GM12874 (cell line): ENCODE results near the gene FER.

ENCODE experiments used
- CTCF ChIP-seq: IDR thresholded peaks from 2 replicates; pipeline ENCODE4 v1.5.1; 2011; ENCODE audit warnings: low read depth, mild to moderate bottlenecking, control low read depth, low read length, moderate library complexity; ENCODE audit not compliant: insufficient read depth

Gene FER

GRCh38 chr5:109030360-109031143, 282.9 kb downstream of the FER start:
- no peak for TF ChIP-seq CTCF

DNA sequence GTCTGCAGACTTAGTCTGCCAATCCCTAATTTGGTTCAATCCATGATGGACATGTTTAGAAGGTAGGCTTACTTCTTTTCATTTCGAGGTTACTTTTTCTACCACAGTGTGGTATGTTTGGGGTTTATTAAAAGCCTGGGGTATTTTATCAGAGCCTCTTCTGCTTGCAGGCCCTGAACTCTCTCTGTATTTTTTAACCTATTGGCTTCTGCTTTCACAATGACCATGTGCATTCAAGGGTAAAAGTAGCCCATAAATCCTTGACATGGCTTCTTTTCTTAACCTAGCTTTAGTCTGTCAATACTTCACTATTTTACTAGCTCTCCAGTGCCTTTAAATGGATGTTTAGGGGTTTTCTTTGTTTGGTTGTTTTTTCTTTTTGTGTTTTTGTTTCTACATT, 286.6 kb downstream of the FER start:
- TF ChIP-seq CTCF = no peak

GRCh38 chr5:109035436-109035835, 287.7 kb downstream of the FER start:
- no peak for TF ChIP-seq CTCF

DNA sequence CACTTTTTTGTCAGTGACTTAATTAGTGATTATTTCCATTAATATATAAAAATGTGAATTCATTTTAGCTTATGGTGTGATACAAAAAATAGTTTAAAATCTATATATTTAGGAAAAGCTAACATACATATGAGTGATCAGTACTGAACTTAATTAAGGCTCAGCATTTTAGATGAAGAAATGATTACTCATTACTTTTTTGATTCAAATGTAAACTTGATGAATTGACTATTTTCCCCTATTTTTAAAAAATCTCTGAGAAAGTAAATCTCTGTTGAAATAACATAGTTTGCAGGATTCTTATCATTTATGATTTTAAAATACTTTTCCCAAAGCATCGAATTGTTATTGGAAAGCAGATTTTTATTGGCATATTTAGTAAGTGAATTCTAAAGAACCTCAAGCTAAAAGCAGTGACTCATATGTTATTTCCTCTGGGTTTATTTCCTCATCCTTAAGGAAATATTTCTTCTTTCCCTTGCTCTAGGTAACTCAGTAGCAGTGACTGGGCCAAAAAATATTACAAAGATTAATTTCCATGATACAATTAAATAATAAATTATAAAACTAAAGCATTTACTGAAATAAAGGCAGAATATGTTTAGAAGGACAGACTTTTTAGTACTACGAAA, 290.6 kb downstream of the FER start:
- TF ChIP-seq CTCF = no peak

GRCh38 chr5:109041317-109041716, 293.6 kb downstream of the FER start:
- TF ChIP-seq CTCF = no peak

- no peak for TF ChIP-seq CTCF
Observed at GRCh38 chr5:109045710-109046109, 298.0 kb downstream of the FER start.

DNA sequence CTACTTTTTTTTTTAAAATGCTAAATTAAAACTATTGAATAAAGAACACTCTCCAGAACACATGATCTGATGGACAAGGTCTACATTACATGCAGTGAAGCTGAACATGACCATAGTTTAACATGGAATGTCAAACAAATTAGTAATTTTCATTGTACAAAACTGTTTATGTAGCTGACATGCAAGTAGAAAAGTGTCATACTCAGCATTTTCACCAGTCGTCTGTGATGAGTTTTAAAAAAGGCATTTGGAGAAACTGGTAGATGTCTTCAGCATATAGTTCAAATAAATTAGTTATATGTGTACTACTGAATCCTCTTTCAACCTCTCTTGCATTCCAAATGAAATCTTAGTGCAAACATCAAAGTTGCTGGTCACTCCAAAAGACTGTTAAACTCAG, 301.9 kb downstream of the FER start:
- TF ChIP-seq CTCF = no peak
